Pons (tissue), 1 donor: ENCODE results near the gene CAMSAP1.

Experiments
- DNase-seq: peaks from one replicate; pipeline ENCODE4 v3.0.0-alpha.2; 2016; ENCODE audit warnings: low spot score

CAMSAP1 gene

GRCh38 chr9:135759676-135760300, 147.6 kb downstream of the CAMSAP1 start:
- no peak for DNase-seq

- DNase-seq: no peak
These were observed 148.5 kb downstream of the CAMSAP1 start for GRCh38 chr9:135758870-135759269.
